Endodermal cell (in vitro differentiated cells): Measurements from ENCODE around the gene SLC1A1. TPM values are rescaled to one million over a fixed set of nuclear protein-coding genes. Genes with fewer than 3 reads are reported as not detected.

ENCODE experiments used
- DNase-seq: peaks from one replicate; pipeline ENCODE4 v3.0.0-alpha.2; 2017
- H3K27ac ChIP-seq: 2 replicates; pipeline ENCODE4 v1.5.1; 2013; ENCODE audit warnings: mild to moderate bottlenecking, low read depth, low read length, moderate library complexity
- H3K27me3 ChIP-seq: 2 replicates; pipeline ENCODE4 v1.6.1; 2013; ENCODE audit warnings: mild to moderate bottlenecking, low read length, moderate library complexity; ENCODE audit not compliant: insufficient read depth, control insufficient read depth, poor library complexity, severe bottlenecking
- H3K36me3 ChIP-seq: 2 replicates; pipeline ENCODE4 v1.7.0; 2013; ENCODE audit warnings: mild to moderate bottlenecking, low read length, moderate library complexity; ENCODE audit not compliant: control insufficient read depth, insufficient read depth
- H3K4me1 ChIP-seq: one replicate; pipeline ENCODE4 v1.7.0; 2013; ENCODE audit warnings: low read length; ENCODE audit not compliant: control insufficient read depth, insufficient read depth
- H3K4me3 ChIP-seq: 2 replicates; pipeline ENCODE4 v1.5.1; 2013; ENCODE audit warnings: mild to moderate bottlenecking, low read length, moderate library complexity
- H3K9ac ChIP-seq: 2 replicates; pipeline ENCODE4 v1.6.1; 2013; ENCODE audit warnings: mild to moderate bottlenecking, low read length, moderate library complexity; ENCODE audit not compliant: poor library complexity, severe bottlenecking; ENCODE audit errors: extremely low read depth
- H3K9me3 ChIP-seq: 2 replicates; pipeline ENCODE4 v1.6.1; 2013; ENCODE audit warnings: mild to moderate bottlenecking, low read length, moderate library complexity; ENCODE audit not compliant: control insufficient read depth
- H3K27ac Mint-ChIP-seq: 2 replicates; pipeline ENCODE4 v1.8.0; 2020; ENCODE audit warnings: mixed read lengths
- H3K27me3 Mint-ChIP-seq: 2 replicates; pipeline ENCODE4 v1.8.0; 2021; ENCODE audit warnings: mild to moderate bottlenecking, mixed read lengths; ENCODE audit not compliant: insufficient read depth
- H3K36me3 Mint-ChIP-seq: 2 replicates; pipeline ENCODE4 v1.8.0; 2020; ENCODE audit warnings: low read depth, mixed read lengths
- H3K4me1 Mint-ChIP-seq: 2 replicates; pipeline ENCODE4 v1.8.0; 2020; ENCODE audit warnings: mixed read lengths
- H3K4me3 Mint-ChIP-seq: 2 replicates; pipeline ENCODE4 v1.8.0; 2020; ENCODE audit warnings: mild to moderate bottlenecking, moderate library complexity, mixed read lengths
- H3K9me3 Mint-ChIP-seq: 2 replicates; pipeline ENCODE4 v1.8.0; 2020; ENCODE audit warnings: mild to moderate bottlenecking, mixed read lengths
- CTCF ChIP-seq: fragments of 200-600 bp; sonication (generic); conservative IDR thresholded peaks from 2 replicates; pipeline ENCODE4 v1.5.0; 2021; ENCODE audit warnings: antibody characterized with exemption, mild to moderate bottlenecking
- WGBS, 2 experiments: methylation state at CpG; one replicate each; pipeline versions ENCODE4 v1.1.5 to v1.1.7; 2013; ENCODE audit warnings: missing lambda C conversion rate in 2 of 2, mixed read lengths in 1 of 2; ENCODE audit not compliant: insufficient coverage in 1 of 2, insufficient read length in 1 of 2; 5-methylcytosine and 5-hydroxymethylcytosine counted together
- total RNA-seq, 2 donors: library from RNA; stranded (reverse); fragmentation: NEBNext Ultra II Directional in 1 of 2; extraction: Animal tissue kit (Norgen Biotek cat#: 25700) in 1 of 2; gene quantifications; 2 replicates in 1 of 2; 3 replicates in 1 of 2; pipeline ENCODE4 v1.2.1, GENCODE V29; 2021

The SLC1A1 gene
- total RNA-seq, 2 donors from 2014 or later = 5.5 to 11.3 TPM

- Mint-ChIP-seq H3K27ac (no peak overlapping the region), H3K4me1 (no peaks in the 10 kb centered on the region), H3K4me3 (no peak overlapping the region), H3K27me3 (peaks cover 2% of the 10 kb centered on the region), H3K9me3 (peaks cover 20% of the 10 kb centered on the region), H3K36me3 (peaks cover 5% of the 10 kb centered on the region)
- H3K4me3 ChIP-seq = no peak overlapping the region
- H3K27me3 ChIP-seq = no peaks in the 10 kb centered on the region
- DNase-seq = no peak
- no peak overlapping the region for H3K9ac ChIP-seq
- no peak for TF ChIP-seq CTCF
- no peak overlapping the region for H3K27ac ChIP-seq
- H3K36me3 ChIP-seq = no peaks in the 10 kb centered on the region
- H3K4me1 ChIP-seq = no peaks in the 10 kb centered on the region
- H3K9me3 ChIP-seq = no peaks in the 10 kb centered on the region
- 94% methylated on average over 1 of the region's 2 CpGs; no CpG with 5 or more reads in 1 of the 2 experiments for WGBS, 2 experiments
Observed at GRCh38 chr9:4465910-4466309, 24.4 kb upstream of the SLC1A1 start.

- Mint-ChIP-seq H3K9me3 (peaks cover 9% of the 10 kb centered on the region), H3K4me1 (no peaks in the 10 kb centered on the region), H3K36me3 (no peaks in the 10 kb centered on the region), H3K4me3 (no peak overlapping the region), H3K27ac (no peak overlapping the region), H3K27me3 (no peaks in the 10 kb centered on the region)
- Histone ChIP-seq H3K9me3 (no peaks in the 10 kb centered on the region), H3K9ac (no peak overlapping the region), H3K27me3 (no peaks in the 10 kb centered on the region), H3K27ac (no peak overlapping the region), H3K4me3 (no peak overlapping the region), H3K36me3 (no peaks in the 10 kb centered on the region), H3K4me1 (no peaks in the 10 kb centered on the region)
- TF ChIP-seq CTCF = no peak
- 60 to 72% methylated on average over 1 of the region's 1 CpG for WGBS, 2 experiments
- DNase-seq = no peak
Observed at GRCh38 chr9:4475301-4475700, 15.0 kb upstream of the SLC1A1 start.

GRCh38 chr9:4486176-4486575 lies 4.1 kb upstream of the SLC1A1 start:
- Histone ChIP-seq H3K36me3 (no peaks in the 10 kb centered on the region), H3K9me3 (no peaks in the 10 kb centered on the region), H3K4me3 (no peak overlapping the region), H3K27me3 (no peaks in the 10 kb centered on the region), H3K27ac (no peak overlapping the region), H3K4me1 (no peaks in the 10 kb centered on the region), H3K9ac (no peak overlapping the region)
- H3K36me3 Mint-ChIP-seq = no peaks in the 10 kb centered on the region
- no peak overlapping the region for H3K27ac Mint-ChIP-seq
- no peak for DNase-seq
- no peaks in the 10 kb centered on the region for H3K9me3 Mint-ChIP-seq
- H3K4me1 Mint-ChIP-seq = peaks cover 5% of the 10 kb centered on the region
- H3K4me3 Mint-ChIP-seq = no peak overlapping the region
- no peak for TF ChIP-seq CTCF
- WGBS, 2 experiments = 81 to 83% methylated on average over 2 of the region's 2 CpGs
- peaks cover 40% of the 10 kb centered on the region for H3K27me3 Mint-ChIP-seq
